DOHH2 (cell line): Measurements from ENCODE around the gene CPNE5.

Experiments used
- H3F3A ChIP-seq: fragments of 200-600 bp; sonication (generic), shearing (Covaris generic); 2 replicates; pipeline ENCODE4 v1.6.0; 2016; ENCODE audit warnings: antibody characterized with exemption, mild to moderate bottlenecking; ENCODE audit not compliant: control insufficient read depth, insufficient read depth
- H3K27ac ChIP-seq: fragments of 200-600 bp; sonication (generic); 2 replicates; pipeline ENCODE4 v1.5.1; 2014; ENCODE audit warnings: low read depth, mild to moderate bottlenecking, low read length, moderate library complexity
- H3K27me3 ChIP-seq: fragments of 200-600 bp; sonication (generic); 2 replicates; pipeline ENCODE4 v1.6.1; 2014; ENCODE audit warnings: mild to moderate bottlenecking, low read length, mixed read lengths; ENCODE audit not compliant: control insufficient read depth
- H3K36me3 ChIP-seq: fragments of 200-600 bp; sonication (generic); 2 replicates; pipeline ENCODE4 v1.6.1; 2014; ENCODE audit warnings: mild to moderate bottlenecking, low read length, moderate library complexity, mixed read lengths; ENCODE audit not compliant: control insufficient read depth
- H3K4me1 ChIP-seq: fragments of 200-600 bp; sonication (generic); 2 replicates; pipeline ENCODE4 v1.6.1; 2014; ENCODE audit warnings: mild to moderate bottlenecking, low read length, mixed read lengths; ENCODE audit not compliant: control insufficient read depth
- H3K4me2 ChIP-seq: fragments of 200-600 bp; sonication (generic); 2 replicates; pipeline ENCODE4 v1.6.0; 2014; ENCODE audit warnings: mild to moderate bottlenecking, low read length, moderate library complexity
- H3K4me3 ChIP-seq: fragments of 200-600 bp; sonication (generic); 2 replicates; pipeline ENCODE4 v1.5.1; 2014; ENCODE audit warnings: mild to moderate bottlenecking, low read length, mixed read lengths
- H3K79me2 ChIP-seq: fragments of 200-600 bp; sonication (generic); 2 replicates; pipeline ENCODE4 v1.6.1; 2014; ENCODE audit warnings: mild to moderate bottlenecking, low read length, mixed read lengths; ENCODE audit not compliant: control insufficient read depth
- H3K9me2 ChIP-seq: fragments of 200-600 bp; sonication (generic); replicated peaks from 2 replicates; pipeline ENCODE4 v1.6.1; 2014; ENCODE audit warnings: mild to moderate bottlenecking, low read length, mixed read lengths; ENCODE audit not compliant: control insufficient read depth
- H3K9me3 ChIP-seq: fragments of 200-600 bp; sonication (generic); 2 replicates; pipeline ENCODE4 v1.6.1; 2014; ENCODE audit warnings: antibody characterized with exemption, low read length, mixed read lengths; ENCODE audit not compliant: control insufficient read depth, insufficient read depth
- H4K20me1 ChIP-seq: fragments of 200-600 bp; sonication (generic); 2 replicates; pipeline ENCODE4 v1.6.0; 2014; ENCODE audit warnings: low read depth, mild to moderate bottlenecking, antibody characterized with exemption, low read length, moderate library complexity; ENCODE audit not compliant: control insufficient read depth, insufficient read depth
- CTCF ChIP-seq: fragments of 200-600 bp; sonication (generic); IDR thresholded peaks from one replicate; pipeline ENCODE4 v1.5.1; 2014; ENCODE audit warnings: antibody characterized with exemption, mild to moderate bottlenecking, low read depth, low read length; ENCODE audit not compliant: poor library complexity, severe bottlenecking
- EZH2phosphoT487 ChIP-seq: fragments of 200-600 bp; sonication (generic); IDR thresholded peaks from 2 replicates; pipeline ENCODE4 v1.6.1; 2017; ENCODE audit warnings: borderline replicate concordance, mild to moderate bottlenecking, antibody characterized with exemption, low read length, moderate library complexity, mixed read lengths

Gene CPNE5

GRCh38 chr6:36776167-36776566 lies 63.1 kb downstream of the CPNE5 start:
- TF ChIP-seq CTCF (no peak), EZH2phosphoT487 (no peak)
- no peaks in the 10 kb centered on the region for H3K79me2 ChIP-seq
- H3K27me3 ChIP-seq: peaks cover 35% of the 10 kb centered on the region
- H3K4me1 ChIP-seq: peaks cover 9% of the 10 kb centered on the region
- no peaks in the 10 kb centered on the region for H3K9me3 ChIP-seq
- no peak overlapping the region for H3K27ac ChIP-seq
- H3K4me2 ChIP-seq: no peak overlapping the region
- no peaks in the 10 kb centered on the region for H3K36me3 ChIP-seq
- no peak overlapping the region for H3K4me3 ChIP-seq
- no peaks in the 10 kb centered on the region for H3F3A ChIP-seq
- no peaks in the 10 kb centered on the region for H3K9me2 ChIP-seq
- H4K20me1 ChIP-seq: no peaks in the 10 kb centered on the region

- Histone ChIP-seq H3K4me1 (peaks cover 8% of the 10 kb centered on the region), H3K79me2 (no peaks in the 10 kb centered on the region), H3K4me3 (no peak overlapping the region), H4K20me1 (no peaks in the 10 kb centered on the region), H3K36me3 (no peaks in the 10 kb centered on the region), H3K27ac (no peak overlapping the region), H3K4me2 (no peak overlapping the region), H3K27me3 (peaks cover 31% of the 10 kb centered on the region), H3F3A (no peaks in the 10 kb centered on the region), H3K9me3 (no peaks in the 10 kb centered on the region), H3K9me2 (no peaks in the 10 kb centered on the region)
- TF ChIP-seq EZH2phosphoT487 (no peak), CTCF (no peak)
Measured at GRCh38 chr6:36774331-36774730, 64.9 kb downstream of the CPNE5 start.

GRCh38 chr6:36772397-36772796 lies 66.8 kb downstream of the CPNE5 start:
- Histone ChIP-seq H3K9me3 (no peaks in the 10 kb centered on the region), H3K36me3 (no peaks in the 10 kb centered on the region), H4K20me1 (no peaks in the 10 kb centered on the region), H3K27ac (no peak overlapping the region), H3K4me3 (no peak overlapping the region), H3K9me2 (no peaks in the 10 kb centered on the region), H3K4me1 (peaks cover 15% of the 10 kb centered on the region), H3F3A (no peaks in the 10 kb centered on the region), H3K79me2 (no peaks in the 10 kb centered on the region), H3K27me3 (peaks cover 31% of the 10 kb centered on the region), H3K4me2 (no peak overlapping the region)
- TF ChIP-seq CTCF (no peak), EZH2phosphoT487 (no peak)

- Histone ChIP-seq H3K27me3 (peaks cover 20% of the 10 kb centered on the region), H3K27ac (no peak overlapping the region), H4K20me1 (no peaks in the 10 kb centered on the region), H3K4me3 (no peak overlapping the region), H3K4me1 (peaks cover 21% of the 10 kb centered on the region), H3F3A (no peaks in the 10 kb centered on the region), H3K4me2 (no peak overlapping the region), H3K9me3 (no peaks in the 10 kb centered on the region), H3K9me2 (no peaks in the 10 kb centered on the region), H3K79me2 (no peaks in the 10 kb centered on the region), H3K36me3 (no peaks in the 10 kb centered on the region)
- no peak for TF ChIP-seq CTCF
- TF ChIP-seq EZH2phosphoT487: no peak
Measured at GRCh38 chr6:36771145-36771544, 68.1 kb downstream of the CPNE5 start.
